ENCODE data around the gene PIP4K2C.

DNA sequence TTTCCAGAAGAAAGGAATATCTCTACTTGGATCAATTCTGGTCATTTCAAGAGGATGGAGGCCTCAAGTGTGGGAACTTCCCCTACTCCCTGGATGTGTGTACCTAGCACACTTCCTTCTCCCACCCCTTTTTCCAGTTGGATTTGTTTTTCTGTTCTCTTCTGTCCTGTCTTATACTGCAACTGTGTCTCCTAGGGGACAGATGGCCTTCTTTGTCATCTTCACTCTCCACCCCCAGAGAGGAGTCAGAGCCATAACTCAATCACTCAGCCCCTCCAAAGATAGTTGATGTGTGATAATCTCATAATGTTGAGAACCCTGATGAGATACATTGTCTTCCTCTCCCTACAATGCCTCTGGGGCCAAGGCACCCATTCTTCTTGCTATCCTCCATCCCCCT lies 11.6 kb downstream of the PIP4K2C start:
- TF ChIP-seq, protein P1, sequence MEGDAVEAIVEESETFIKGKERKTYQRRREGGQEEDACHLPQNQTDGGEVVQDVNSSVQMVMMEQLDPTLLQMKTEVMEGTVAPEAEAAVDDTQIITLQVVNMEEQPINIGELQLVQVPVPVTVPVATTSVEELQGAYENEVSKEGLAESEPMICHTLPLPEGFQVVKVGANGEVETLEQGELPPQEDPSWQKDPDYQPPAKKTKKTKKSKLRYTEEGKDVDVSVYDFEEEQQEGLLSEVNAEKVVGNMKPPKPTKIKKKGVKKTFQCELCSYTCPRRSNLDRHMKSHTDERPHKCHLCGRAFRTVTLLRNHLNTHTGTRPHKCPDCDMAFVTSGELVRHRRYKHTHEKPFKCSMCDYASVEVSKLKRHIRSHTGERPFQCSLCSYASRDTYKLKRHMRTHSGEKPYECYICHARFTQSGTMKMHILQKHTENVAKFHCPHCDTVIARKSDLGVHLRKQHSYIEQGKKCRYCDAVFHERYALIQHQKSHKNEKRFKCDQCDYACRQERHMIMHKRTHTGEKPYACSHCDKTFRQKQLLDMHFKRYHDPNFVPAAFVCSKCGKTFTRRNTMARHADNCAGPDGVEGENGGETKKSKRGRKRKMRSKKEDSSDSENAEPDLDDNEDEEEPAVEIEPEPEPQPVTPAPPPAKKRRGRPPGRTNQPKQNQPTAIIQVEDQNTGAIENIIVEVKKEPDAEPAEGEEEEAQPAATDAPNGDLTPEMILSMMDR (conservative IDR thresholded peaks at IDR 0.05; ENCODE audit: low read length), result no peak
- no peak for TF ChIP-seq EZH2phosphoT487 (IDR thresholded peaks at IDR 0.05; ENCODE audit: borderline replicate concordance, low read depth, low read length)

Data from OCI-LY7 (cell line).